ENCODE data around the gene PLLP. TPM values are rescaled to one million over a fixed set of nuclear protein-coding genes. Genes with fewer than 3 reads are reported as not detected.

The PLLP gene
- total RNA-seq, 1 donor from 2014 or later, result 0.86 TPM

- TF ChIP-seq CTCF (IDR thresholded peaks at IDR 0.05) (no peak), EZH2 (IDR thresholded peaks at IDR 0.05) (no peak), EZH2phosphoT487 (IDR thresholded peaks at IDR 0.05) (no peak)
- peaks cover 2% of the 10 kb centered on the region for H3K4me1 Mint-ChIP-seq
- H2AFZ ChIP-seq (replicated peaks), result no peak overlapping the region
- H3K9me3 ChIP-seq (ENCODE audit: low read depth), result no peaks in the 10 kb centered on the region
- H3K27me3 ChIP-seq, result peaks cover 1% of the 10 kb centered on the region
- H3K27ac Mint-ChIP-seq, result no peak overlapping the region
- no peak overlapping the region for H3K4me3 ChIP-seq
- H3K36me3 Mint-ChIP-seq, result peaks cover 26% of the 10 kb centered on the region
- H3K9ac ChIP-seq, result no peak overlapping the region
- no peaks in the 10 kb centered on the region for H4K20me1 ChIP-seq (ENCODE audit: low read depth)
- DNase-seq (ENCODE audit: low spot score), result no peak
- no peak overlapping the region for H3K4me3 Mint-ChIP-seq
- no peaks in the 10 kb centered on the region for H3F3A ChIP-seq (ENCODE audit: low read depth)
- no peaks in the 10 kb centered on the region for H3K9me3 Mint-ChIP-seq
- H3K4me2 ChIP-seq, result no peak overlapping the region
- H3K27me3 Mint-ChIP-seq (ENCODE audit: insufficient read depth, low read depth), result no peaks in the 10 kb centered on the region
- H3K27ac ChIP-seq, result no peak overlapping the region
- H3K79me2 ChIP-seq (ENCODE audit: low read depth), result no peaks in the 10 kb centered on the region
- no peaks in the 10 kb centered on the region for H3K4me1 ChIP-seq
- no peaks in the 10 kb centered on the region for H3K36me3 ChIP-seq
Observed at GRCh38 chr16:57251352-57251751, 33.1 kb downstream of the PLLP start.

- H4K20me1 ChIP-seq (ENCODE audit: low read depth), result no peaks in the 10 kb centered on the region
- H3K79me2 ChIP-seq (ENCODE audit: low read depth), result no peaks in the 10 kb centered on the region
- no peak overlapping the region for H3K27ac ChIP-seq
- peak overlapping the region; percentile 50 for H3K9ac ChIP-seq
- peaks cover 13% of the 10 kb centered on the region for H3K4me1 Mint-ChIP-seq
- H3K27ac Mint-ChIP-seq, result no peak overlapping the region
- H2AFZ ChIP-seq (replicated peaks), result peak overlapping the region; percentile 99
- H3K4me1 ChIP-seq, result peaks cover 5% of the 10 kb centered on the region
- H3K27me3 ChIP-seq, result peaks cover 10% of the 10 kb centered on the region
- H3F3A ChIP-seq (ENCODE audit: low read depth), result peaks cover 20% of the 10 kb centered on the region
- H3K9me3 ChIP-seq (ENCODE audit: low read depth), result no peaks in the 10 kb centered on the region
- no peaks in the 10 kb centered on the region for H3K27me3 Mint-ChIP-seq (ENCODE audit: insufficient read depth, low read depth)
- no peak for DNase-seq (ENCODE audit: low spot score)
- H3K4me3 ChIP-seq, result peak overlapping the region; percentile 85
- H3K9me3 Mint-ChIP-seq, result no peaks in the 10 kb centered on the region
- H3K36me3 ChIP-seq, result no peaks in the 10 kb centered on the region
- peak overlapping the region; percentile 86 for H3K4me3 Mint-ChIP-seq
- H3K4me2 ChIP-seq, result peak overlapping the region; percentile 91
- H3K36me3 Mint-ChIP-seq, result peaks cover 11% of the 10 kb centered on the region
- TF ChIP-seq EZH2phosphoT487 (IDR thresholded peaks at IDR 0.05), result no peak
- no peak for TF ChIP-seq EZH2 (IDR thresholded peaks at IDR 0.05)
- no peak for TF ChIP-seq CTCF (IDR thresholded peaks at IDR 0.05)
Observed at GRCh38 chr16:57245472-57246113, 38.9 kb downstream of the PLLP start.

DNA sequence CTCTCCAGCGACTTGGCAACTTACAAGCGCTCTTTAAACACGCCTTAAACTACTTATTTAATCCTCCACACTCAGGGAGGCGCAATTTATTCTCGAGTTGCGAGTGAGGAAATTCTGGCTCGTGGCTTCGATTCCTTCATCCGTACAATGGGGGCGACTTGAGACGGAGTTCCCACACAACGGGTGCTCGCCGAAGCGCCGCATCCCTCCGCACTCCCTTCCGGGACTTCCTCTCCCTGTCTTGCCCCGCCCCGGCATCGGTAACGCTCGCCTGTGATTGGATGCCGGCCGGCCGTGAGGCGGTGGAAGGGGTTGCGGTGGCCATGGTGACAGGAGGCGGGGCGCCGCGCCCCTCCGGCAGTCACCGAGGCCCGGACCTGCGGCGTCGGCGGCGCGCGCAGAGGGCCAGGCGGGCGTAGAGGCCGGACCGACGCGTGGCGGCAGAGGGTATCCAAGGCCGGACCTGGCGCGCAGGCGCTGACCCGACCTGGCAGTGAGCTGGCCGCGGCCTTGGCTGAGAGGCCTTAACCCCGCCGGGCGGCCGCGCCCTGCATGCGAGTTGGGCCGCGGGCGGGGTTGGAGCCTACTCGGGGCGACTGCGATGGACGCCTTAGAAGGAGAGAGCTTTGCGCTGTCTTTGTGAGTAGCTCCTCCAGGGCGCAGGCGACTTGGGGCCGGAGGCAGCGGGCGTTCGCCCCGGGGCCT, 39.6 kb downstream of the PLLP start, which contains the start of gene ARL2BP:
Gene ARL2BP (plus strand): TSS at position 493 of the 705 bp plus-strand sequence. CDS start 109 bp downstream, at position 602.
- Histone ChIP-seq H3K27me3 (peaks cover 10% of the 10 kb centered on the region), H4K20me1 (ENCODE audit: low read depth) (no peaks in the 10 kb centered on the region), H3K36me3 (peaks cover under 1% of the 10 kb centered on the region), H3K9ac (peak within 1 kb of the TSS; percentile 50), H2AFZ (replicated peaks) (peak within 1 kb of the TSS; percentile 99), H3K79me2 (ENCODE audit: low read depth) (no peaks in the 10 kb centered on the region), H3K27ac (no peak within 1 kb of the TSS), H3K4me3 (peak within 1 kb of the TSS; percentile 85), H3K4me1 (peaks cover 5% of the 10 kb centered on the region), H3K9me3 (ENCODE audit: low read depth) (no peaks in the 10 kb centered on the region), H3F3A (ENCODE audit: low read depth) (peaks cover 26% of the 10 kb centered on the region), H3K4me2 (peak within 1 kb of the TSS; percentile 91)
- Mint-ChIP-seq H3K4me3 (peak within 1 kb of the TSS; percentile 90), H3K27me3 (ENCODE audit: insufficient read depth, low read depth) (no peaks in the 10 kb centered on the region), H3K36me3 (peaks cover 10% of the 10 kb centered on the region), H3K4me1 (peaks cover 13% of the 10 kb centered on the region), H3K27ac (peak within 1 kb of the TSS; percentile 93), H3K9me3 (no peaks in the 10 kb centered on the region)
- DNase-seq (ENCODE audit: low spot score), result peak; percentile 99
- TF ChIP-seq EZH2phosphoT487 (IDR thresholded peaks at IDR 0.05) (no peak), CTCF (IDR thresholded peaks at IDR 0.05) (peak; percentile 23), EZH2 (IDR thresholded peaks at IDR 0.05) (peak; percentile 25)
